ENCODE results near the gene CEP72. TPM values are rescaled to one million over a fixed set of nuclear protein-coding genes. Genes with fewer than 3 reads are reported as not detected.

Gene CEP72
- polyA plus RNA-seq, 1 donor (not counting 4 experiments of a cell fraction or from before 2014, with no cell fraction given), result 4.5 TPM

- no peak overlapping the region for H3K9ac ChIP-seq (ENCODE audit: control insufficient read depth, extremely low read depth, insufficient read depth, low read length)
- H3K9me1 ChIP-seq (ENCODE audit: control insufficient read depth, extremely low read depth, insufficient read depth, low read length), result no peaks in the 10 kb centered on the region
- TF ChIP-seq CTCF (optimal IDR thresholded peaks at IDR 0.05 in 1 of 3, IDR thresholded peaks at IDR 0.05 in 1 of 3, conservative IDR thresholded peaks at IDR 0.05 in 1 of 3; ENCODE audit: extremely low read depth in 1 of 3, insufficient read depth in 2 of 3, low read length in 3 of 3) (no peak), EZH2 (IDR thresholded peaks at IDR 0.05; ENCODE audit: low read length) (no peak)
- no peaks in the 10 kb centered on the region for H3K9me3 ChIP-seq (ENCODE audit: control insufficient read depth, low read depth, low read length)
- H3K27me3 ChIP-seq (ENCODE audit: control insufficient read depth, extremely low read depth, insufficient read depth, low read length), result peaks cover 19% of the 10 kb centered on the region
- no peak overlapping the region for H3K4me3 ChIP-seq (ENCODE audit: control insufficient read depth in 2 of 3, extremely low read depth in 1 of 3, insufficient read depth in 2 of 3, low read depth in 1 of 3, low read length in 3 of 3)
- dilution Hi-C loops (cut with MboI; ENCODE audit: extremely low pct_ligation_motif_present, low sequenced_read_pairs), result no loop called here
- H3K27ac ChIP-seq (ENCODE audit: control insufficient read depth, insufficient read depth, low read length), result no peak overlapping the region
- FAIRE-seq (no peak), DNase-seq (ENCODE audit: low read depth, low spot score) (no peak)
- H3K36me3 ChIP-seq (ENCODE audit: control insufficient read depth in 2 of 2, extremely low read depth in 1 of 2, insufficient read depth in 2 of 2, low read length in 2 of 2), result no peaks in the 10 kb centered on the region
- H4K20me1 ChIP-seq (ENCODE audit: control insufficient read depth, extremely low read depth, insufficient read depth, low read length), result no peaks in the 10 kb centered on the region
- H3K4me2 ChIP-seq (ENCODE audit: control insufficient read depth, extremely low read depth, insufficient read depth, low read depth, low read length), result no peak overlapping the region
- H3K4me1 ChIP-seq (ENCODE audit: control insufficient read depth, extremely low read depth, insufficient read depth, low read length), result peaks cover 3% of the 10 kb centered on the region
- no peak overlapping the region for H2AFZ ChIP-seq (ENCODE audit: control insufficient read depth, low read length)
- H3K79me2 ChIP-seq (ENCODE audit: control insufficient read depth, insufficient read depth, low read length), result no peaks in the 10 kb centered on the region
Measured at GRCh38 chr5:590346-590745, 21.8 kb upstream of the CEP72 start.

GRCh38 chr5:591746-592145, 20.4 kb upstream of the CEP72 start:
- no peaks in the 10 kb centered on the region for H4K20me1 ChIP-seq (ENCODE audit: control insufficient read depth, extremely low read depth, insufficient read depth, low read length)
- DNase-seq (ENCODE audit: low read depth, low spot score) (no peak), FAIRE-seq (no peak)
- peaks cover 18% of the 10 kb centered on the region for H3K27me3 ChIP-seq (ENCODE audit: control insufficient read depth, extremely low read depth, insufficient read depth, low read length)
- H3K36me3 ChIP-seq (ENCODE audit: control insufficient read depth in 2 of 2, extremely low read depth in 1 of 2, insufficient read depth in 2 of 2, low read length in 2 of 2), result no peaks in the 10 kb centered on the region
- no peaks in the 10 kb centered on the region for H3K9me3 ChIP-seq (ENCODE audit: control insufficient read depth, low read depth, low read length)
- H3K4me1 ChIP-seq (ENCODE audit: control insufficient read depth, extremely low read depth, insufficient read depth, low read length), result peaks cover 3% of the 10 kb centered on the region
- H3K4me2 ChIP-seq (ENCODE audit: control insufficient read depth, extremely low read depth, insufficient read depth, low read depth, low read length), result no peak overlapping the region
- dilution Hi-C loops (cut with MboI; ENCODE audit: extremely low pct_ligation_motif_present, low sequenced_read_pairs), result no loop called here
- TF ChIP-seq EZH2 (IDR thresholded peaks at IDR 0.05; ENCODE audit: low read length) (no peak), CTCF (optimal IDR thresholded peaks at IDR 0.05 in 1 of 3, IDR thresholded peaks at IDR 0.05 in 1 of 3, conservative IDR thresholded peaks at IDR 0.05 in 1 of 3; ENCODE audit: extremely low read depth in 1 of 3, insufficient read depth in 2 of 3, low read length in 3 of 3) (no peak)
- H2AFZ ChIP-seq (ENCODE audit: control insufficient read depth, low read length), result no peak overlapping the region
- no peaks in the 10 kb centered on the region for H3K79me2 ChIP-seq (ENCODE audit: control insufficient read depth, insufficient read depth, low read length)
- no peak overlapping the region for H3K27ac ChIP-seq (ENCODE audit: control insufficient read depth, insufficient read depth, low read length)
- H3K9me1 ChIP-seq (ENCODE audit: control insufficient read depth, extremely low read depth, insufficient read depth, low read length), result no peaks in the 10 kb centered on the region
- H3K9ac ChIP-seq (ENCODE audit: control insufficient read depth, extremely low read depth, insufficient read depth, low read length), result no peak overlapping the region
- no peak overlapping the region for H3K4me3 ChIP-seq (ENCODE audit: control insufficient read depth in 2 of 3, extremely low read depth in 1 of 3, insufficient read depth in 2 of 3, low read depth in 1 of 3, low read length in 3 of 3)

Data from keratinocyte (primary cell).